ENCODE data around the gene SC5D.

The SC5D gene

GRCh38 chr11:121293288-121293594 lies 670 bp downstream of the SC5D start:
- DNase-seq, result peak in 1 of 14 donors; percentile 70

GRCh38 chr11:121295246-121296029 lies 2.9 kb downstream of the SC5D start:
- DNase-seq, result no peak

- no peak for DNase-seq
Observed at GRCh38 chr11:121297872-121298271, 5.3 kb downstream of the SC5D start.

- no peak for DNase-seq
Observed at GRCh38 chr11:121298774-121299173, 6.2 kb downstream of the SC5D start.

- DNase-seq, result no peak
Observed at GRCh38 chr11:121299417-121299816, 6.8 kb downstream of the SC5D start.

- DNase-seq, result no peak
Observed at GRCh38 chr11:121300313-121300971, 7.9 kb downstream of the SC5D start.

GRCh38 chr11:121300972-121301699 lies 8.6 kb downstream of the SC5D start:
- no peak for DNase-seq

GRCh38 chr11:121304759-121305158 lies 12.2 kb downstream of the SC5D start:
- no peak for DNase-seq

- no peak for DNase-seq
Observed at GRCh38 chr11:121308816-121309215, 16.2 kb downstream of the SC5D start.

GRCh38 chr11:121309688-121310087 lies 17.1 kb downstream of the SC5D start:
- DNase-seq, result no peak

GRCh38 chr11:121310908-121311307 lies 18.3 kb downstream of the SC5D start:
- DNase-seq, result no peak

GRCh38 chr11:121311373-121311772 lies 18.8 kb downstream of the SC5D start:
- DNase-seq, result no peak

- DNase-seq, result no peak
Observed at GRCh38 chr11:121312483-121312882, 19.9 kb downstream of the SC5D start.

GRCh38 chr11:121318848-121319834 lies 26.6 kb downstream of the SC5D start:
- DNase-seq, result peak in 3 of 14 donors; percentile 17 to 52 (median 39)

- peak in 11 of 14 donors; percentile 10 to 73 (median 34) for DNase-seq
Observed at GRCh38 chr11:121321614-121322243, 29.2 kb downstream of the SC5D start.

- peak in 1 of 14 donors; percentile 8 for DNase-seq
Observed at GRCh38 chr11:121323046-121323607, 30.6 kb downstream of the SC5D start.

- no peak for DNase-seq
Observed at GRCh38 chr11:121326230-121326629, 33.7 kb downstream of the SC5D start.

- no peak for DNase-seq
Observed at GRCh38 chr11:121327553-121327952, 35.0 kb downstream of the SC5D start.

GRCh38 chr11:121328176-121328966 lies 35.8 kb downstream of the SC5D start:
- DNase-seq, result no peak

GRCh38 chr11:121328967-121329679 lies 36.6 kb downstream of the SC5D start:
- DNase-seq, result no peak
